ENCODE measurements around the gene SLC4A3. TPM values are rescaled to one million over a fixed set of nuclear protein-coding genes. Genes with fewer than 3 reads are reported as not detected.

SLC4A3 gene
- total RNA-seq, 3 donors from 2014 or later (not counting 1 experiment from before 2014, with no cell fraction given): 0.15 to 0.45 TPM; not detected in 1

DNA sequence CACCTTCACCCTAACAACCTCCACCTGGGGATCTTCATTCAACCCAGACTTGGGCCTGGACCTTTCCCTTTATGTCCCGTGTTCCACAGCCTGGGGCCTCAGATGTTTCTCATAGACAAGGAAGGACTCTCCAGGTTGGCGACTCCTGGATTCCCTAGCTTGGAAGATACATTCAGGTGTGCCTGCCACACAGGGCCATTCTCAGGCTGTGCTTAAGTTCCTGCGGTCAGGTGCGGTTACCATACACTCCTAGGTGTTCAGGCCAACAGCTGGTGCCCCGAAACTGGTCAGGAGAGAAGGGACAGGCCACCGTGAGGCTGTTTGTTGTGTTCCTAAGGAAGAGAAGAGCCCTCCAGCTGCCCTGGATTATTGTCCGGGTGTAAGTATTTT is 15.6 kb downstream of the SLC4A3 start:
- 83% methylated on average over 7 of the region's 7 CpGs for WGBS (ENCODE audit: insufficient coverage)
- H3K27me3 Mint-ChIP-seq (ENCODE audit: low read depth in 2 of 2): peaks cover 0 to 7% of the 10 kb centered on the region in 2 donors
- Histone ChIP-seq H3K4me3 (ENCODE audit: low read length) (no peak overlapping the region), H3K36me3 (ENCODE audit: control insufficient read depth, insufficient read depth, low read length) (no peaks in the 10 kb centered on the region), H3K27ac (ENCODE audit: low read length) (no peak overlapping the region), H3K27me3 (ENCODE audit: control insufficient read depth, insufficient read depth, low read length) (peaks cover 2% of the 10 kb centered on the region), H3K9me3 (ENCODE audit: control insufficient read depth, insufficient read depth, low read length) (no peaks in the 10 kb centered on the region), H3K4me1 (ENCODE audit: control insufficient read depth, insufficient read depth, low read length) (peaks cover 26% of the 10 kb centered on the region)
- no peaks in the 10 kb centered on the region for H3K9me3 Mint-ChIP-seq
- H3K27ac Mint-ChIP-seq: no peak overlapping the region
- intact Hi-C loops (cut with micrococcal nuclease): loop anchor here (5.0 kb wide), 1 partner anchor 241 kb away; no protein-coding TSS in a partner anchor
- TF ChIP-seq, protein P1, sequence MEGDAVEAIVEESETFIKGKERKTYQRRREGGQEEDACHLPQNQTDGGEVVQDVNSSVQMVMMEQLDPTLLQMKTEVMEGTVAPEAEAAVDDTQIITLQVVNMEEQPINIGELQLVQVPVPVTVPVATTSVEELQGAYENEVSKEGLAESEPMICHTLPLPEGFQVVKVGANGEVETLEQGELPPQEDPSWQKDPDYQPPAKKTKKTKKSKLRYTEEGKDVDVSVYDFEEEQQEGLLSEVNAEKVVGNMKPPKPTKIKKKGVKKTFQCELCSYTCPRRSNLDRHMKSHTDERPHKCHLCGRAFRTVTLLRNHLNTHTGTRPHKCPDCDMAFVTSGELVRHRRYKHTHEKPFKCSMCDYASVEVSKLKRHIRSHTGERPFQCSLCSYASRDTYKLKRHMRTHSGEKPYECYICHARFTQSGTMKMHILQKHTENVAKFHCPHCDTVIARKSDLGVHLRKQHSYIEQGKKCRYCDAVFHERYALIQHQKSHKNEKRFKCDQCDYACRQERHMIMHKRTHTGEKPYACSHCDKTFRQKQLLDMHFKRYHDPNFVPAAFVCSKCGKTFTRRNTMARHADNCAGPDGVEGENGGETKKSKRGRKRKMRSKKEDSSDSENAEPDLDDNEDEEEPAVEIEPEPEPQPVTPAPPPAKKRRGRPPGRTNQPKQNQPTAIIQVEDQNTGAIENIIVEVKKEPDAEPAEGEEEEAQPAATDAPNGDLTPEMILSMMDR (IDR thresholded peaks at IDR 0.05): no peak
- ATAC-seq (no peak), DNase-seq (no peak)
- no peaks in the 10 kb centered on the region for H3K36me3 Mint-ChIP-seq
- peaks cover 0 to 23% of the 10 kb centered on the region in 2 donors for H3K4me1 Mint-ChIP-seq
- H3K4me3 Mint-ChIP-seq: no peak overlapping the region

DNA sequence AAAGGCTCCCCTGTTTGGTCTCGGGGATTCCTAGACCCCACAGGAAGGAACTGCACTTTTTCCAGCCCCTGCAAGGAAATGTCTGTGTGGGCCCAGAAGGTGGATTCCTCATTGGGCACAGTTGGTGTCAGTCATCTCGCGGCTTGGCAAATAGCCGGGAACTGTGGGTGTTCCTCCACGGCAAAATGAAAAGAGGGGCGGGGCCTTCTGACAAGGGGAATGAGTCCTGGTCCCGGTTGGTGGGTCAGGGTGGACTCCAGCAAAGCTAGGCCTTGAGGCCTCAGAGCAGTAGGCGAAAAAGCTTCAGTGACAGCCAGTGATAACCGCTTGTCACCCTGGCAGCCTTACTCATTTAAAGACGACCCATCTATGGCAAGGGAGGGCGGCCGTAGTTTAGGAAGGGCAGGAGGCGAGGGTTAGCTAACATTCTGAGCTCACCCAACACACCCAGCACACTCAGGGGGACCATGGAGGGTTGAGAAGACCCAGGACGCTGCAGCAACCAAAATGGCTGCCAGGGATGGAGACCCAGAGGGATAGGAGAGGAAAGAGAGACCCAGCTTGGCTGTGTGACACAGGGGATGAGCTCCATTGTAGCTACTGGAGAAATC is 16.5 kb downstream of the SLC4A3 start:
- H3K9me3 ChIP-seq (ENCODE audit: control insufficient read depth, insufficient read depth, low read length): no peaks in the 10 kb centered on the region
- H3K4me3 Mint-ChIP-seq: no peak overlapping the region
- WGBS (ENCODE audit: insufficient coverage): 92% methylated on average over 13 of the region's 14 CpGs
- H3K36me3 ChIP-seq (ENCODE audit: control insufficient read depth, insufficient read depth, low read length): no peaks in the 10 kb centered on the region
- TF ChIP-seq, protein P1 (IDR thresholded peaks at IDR 0.05): no peak
- peaks cover 0 to 7% of the 10 kb centered on the region in 2 donors for H3K27me3 Mint-ChIP-seq (ENCODE audit: low read depth in 2 of 2)
- no peak overlapping the region for H3K27ac ChIP-seq (ENCODE audit: low read length)
- H3K36me3 Mint-ChIP-seq: no peaks in the 10 kb centered on the region
- no peak overlapping the region for H3K4me3 ChIP-seq (ENCODE audit: low read length)
- H3K9me3 Mint-ChIP-seq: no peaks in the 10 kb centered on the region
- intact Hi-C loops (cut with micrococcal nuclease): loop anchor here (5.0 kb wide), 1 partner anchor 242 kb away; no protein-coding TSS in a partner anchor
- no peak for DNase-seq
- peaks cover 18% of the 10 kb centered on the region for H3K4me1 ChIP-seq (ENCODE audit: control insufficient read depth, insufficient read depth, low read length)
- peaks cover 0 to 18% of the 10 kb centered on the region in 2 donors for H3K4me1 Mint-ChIP-seq
- no peak for ATAC-seq
- H3K27me3 ChIP-seq (ENCODE audit: control insufficient read depth, insufficient read depth, low read length): peaks cover 2% of the 10 kb centered on the region
- H3K27ac Mint-ChIP-seq: no peak overlapping the region

DNA sequence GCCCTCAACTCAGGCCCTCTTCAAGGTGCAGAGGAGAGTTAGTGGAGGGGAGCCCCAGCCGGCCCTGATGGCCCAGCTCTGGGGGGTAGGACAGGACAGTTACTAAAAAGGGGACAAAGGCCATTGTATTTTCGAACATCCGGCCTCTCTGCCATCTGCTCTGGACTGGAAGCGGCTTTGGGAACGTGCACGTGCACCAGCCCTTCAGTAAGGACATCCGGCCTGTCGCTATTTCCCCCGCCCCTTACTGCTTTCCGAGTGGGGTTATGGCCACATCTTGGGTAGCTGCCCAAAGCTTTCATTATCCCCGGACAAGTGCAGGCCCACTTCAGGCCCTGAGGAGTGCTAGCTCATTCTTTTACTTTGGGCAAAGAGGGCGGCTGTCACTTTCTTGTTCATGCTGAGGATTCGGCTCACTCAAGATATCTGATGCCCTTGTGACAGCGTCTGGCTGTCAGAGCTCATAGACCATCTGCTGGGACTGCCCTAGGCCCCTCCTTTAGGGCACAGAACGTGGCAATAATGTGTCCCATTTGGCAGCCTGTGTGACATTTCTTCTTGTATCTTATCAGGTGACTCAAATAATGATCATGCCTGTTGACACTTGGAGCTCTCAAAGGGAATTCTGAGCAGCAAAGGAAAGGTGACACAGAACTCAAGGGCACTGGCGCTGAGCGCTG is 17.5 kb downstream of the SLC4A3 start:
- Mint-ChIP-seq H3K36me3 (no peaks in the 10 kb centered on the region), H3K9me3 (no peaks in the 10 kb centered on the region), H3K4me1 (peaks cover 0 to 8% of the 10 kb centered on the region in 2 donors), H3K4me3 (no peak overlapping the region), H3K27ac (no peak overlapping the region), H3K27me3 (ENCODE audit: low read depth in 2 of 2) (peaks cover 0 to 9% of the 10 kb centered on the region in 2 donors)
- Histone ChIP-seq H3K27ac (ENCODE audit: low read length) (no peak overlapping the region), H3K4me3 (ENCODE audit: low read length) (no peak overlapping the region), H3K36me3 (ENCODE audit: control insufficient read depth, insufficient read depth, low read length) (no peaks in the 10 kb centered on the region), H3K27me3 (ENCODE audit: control insufficient read depth, insufficient read depth, low read length) (peaks cover 2% of the 10 kb centered on the region), H3K9me3 (ENCODE audit: control insufficient read depth, insufficient read depth, low read length) (no peaks in the 10 kb centered on the region), H3K4me1 (ENCODE audit: control insufficient read depth, insufficient read depth, low read length) (peaks cover 9% of the 10 kb centered on the region)
- TF ChIP-seq, protein P1 (IDR thresholded peaks at IDR 0.05): no peak
- intact Hi-C loops (cut with micrococcal nuclease): loop anchor here (5.0 kb wide), 1 partner anchor 243 kb away; no protein-coding TSS in a partner anchor
- 88% methylated on average over 17 of the region's 17 CpGs for WGBS (ENCODE audit: insufficient coverage)
- ATAC-seq: no peak
- no peak for DNase-seq

Data from natural killer cell (primary cell).